ENCODE measurements around the gene SCAMP3. TPM values are rescaled to one million over a fixed set of nuclear protein-coding genes. Genes with fewer than 3 reads are reported as not detected.
"Not testable (repeated sequence)": the region's sequence is repeated elsewhere in the genome, so short reads cannot be mapped to it uniquely, and the experiment has no call there.

Gene SCAMP3
- total RNA-seq, 1 experiment from 2014 or later = 59.4 TPM

DNA sequence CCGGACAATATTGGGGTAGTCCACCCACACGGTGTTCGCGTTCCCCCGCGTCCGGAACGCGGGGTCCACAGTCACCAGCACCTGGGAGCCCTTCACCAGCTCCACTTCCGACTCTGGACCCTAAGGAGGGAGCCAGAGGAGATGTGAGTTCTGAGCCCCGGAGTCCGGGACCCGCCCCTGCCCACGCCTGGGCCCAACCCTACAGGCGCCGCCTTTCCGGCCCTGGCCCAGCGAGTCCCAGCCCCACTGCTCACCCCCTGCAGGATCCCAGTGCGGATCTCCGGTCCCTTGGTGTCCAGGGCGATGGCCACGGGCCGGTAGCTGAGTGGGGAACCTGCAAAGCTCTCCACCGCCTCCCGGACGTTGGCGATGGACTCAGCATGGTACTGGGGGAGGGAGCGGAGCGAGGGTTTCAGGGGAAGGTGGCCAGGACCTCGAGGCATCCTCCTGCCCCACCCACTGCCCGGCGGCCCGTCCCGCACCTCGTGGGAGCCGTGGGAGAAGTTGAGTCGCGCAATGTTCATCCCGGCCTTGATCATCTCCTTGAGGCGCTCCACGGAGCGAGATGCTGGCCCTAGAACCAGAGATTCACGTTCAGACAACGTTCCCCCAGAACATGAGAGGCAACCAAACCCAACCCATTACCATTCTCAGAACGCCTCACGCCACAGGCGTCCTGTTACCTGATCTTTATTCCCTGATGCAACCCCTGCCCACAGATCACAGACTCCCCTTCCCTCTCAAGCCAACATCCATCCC is 33.2 kb upstream of the SCAMP3 start:
- peaks cover 36% of the 10 kb centered on the region for H3K27me3 ChIP-seq (ENCODE audit: control insufficient read depth, insufficient read depth, low read length)
- peak overlapping the region; percentile 77 for H3K4me3 ChIP-seq (ENCODE audit: insufficient read depth, low read depth, low read length)
- H3K36me3 ChIP-seq (replicated peaks; ENCODE audit: control insufficient read depth, insufficient read depth, low read length) = no peaks in the 10 kb centered on the region
- DNase-seq = peak; percentile 80

DNA sequence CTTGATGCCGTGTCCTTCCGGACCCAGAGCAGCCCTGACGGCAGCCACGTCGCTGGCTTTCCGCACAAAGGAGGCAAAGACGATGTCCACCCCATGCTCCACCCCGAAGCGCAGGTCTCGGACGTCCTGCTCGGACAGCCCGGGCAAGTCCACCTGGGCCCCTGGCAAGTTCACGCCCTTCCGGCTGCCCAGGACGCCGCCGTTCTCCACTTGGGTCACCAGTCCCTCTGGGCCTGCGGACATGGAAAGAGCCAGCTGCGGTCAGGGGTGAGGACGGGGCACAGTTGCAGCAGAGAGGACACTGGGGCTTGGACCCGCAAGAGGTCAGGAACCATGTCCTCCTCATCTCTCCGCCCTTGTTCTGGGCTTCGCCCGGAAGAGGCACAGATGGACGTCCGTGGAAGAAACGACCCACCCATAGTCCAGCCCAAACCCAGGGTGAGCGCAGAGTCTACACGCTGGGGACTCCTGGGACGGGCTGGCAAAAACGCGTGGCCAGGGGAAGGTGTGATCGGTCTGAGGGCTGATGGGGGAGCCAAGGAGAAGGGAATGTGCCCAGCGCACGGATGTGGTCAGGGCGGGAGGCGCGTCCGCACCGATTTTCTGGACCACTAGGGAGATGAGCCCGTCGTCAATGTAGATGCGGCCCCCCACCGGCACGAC is 32.5 kb upstream of the SCAMP3 start:
- Histone ChIP-seq H3K36me3 (replicated peaks; ENCODE audit: control insufficient read depth, insufficient read depth, low read length) (no peaks in the 10 kb centered on the region), H3K27me3 (ENCODE audit: control insufficient read depth, insufficient read depth, low read length) (peaks cover 36% of the 10 kb centered on the region), H3K4me3 (ENCODE audit: insufficient read depth, low read depth, low read length) (peak overlapping the region; percentile 77)
- peak; percentile 72 for DNase-seq

DNA sequence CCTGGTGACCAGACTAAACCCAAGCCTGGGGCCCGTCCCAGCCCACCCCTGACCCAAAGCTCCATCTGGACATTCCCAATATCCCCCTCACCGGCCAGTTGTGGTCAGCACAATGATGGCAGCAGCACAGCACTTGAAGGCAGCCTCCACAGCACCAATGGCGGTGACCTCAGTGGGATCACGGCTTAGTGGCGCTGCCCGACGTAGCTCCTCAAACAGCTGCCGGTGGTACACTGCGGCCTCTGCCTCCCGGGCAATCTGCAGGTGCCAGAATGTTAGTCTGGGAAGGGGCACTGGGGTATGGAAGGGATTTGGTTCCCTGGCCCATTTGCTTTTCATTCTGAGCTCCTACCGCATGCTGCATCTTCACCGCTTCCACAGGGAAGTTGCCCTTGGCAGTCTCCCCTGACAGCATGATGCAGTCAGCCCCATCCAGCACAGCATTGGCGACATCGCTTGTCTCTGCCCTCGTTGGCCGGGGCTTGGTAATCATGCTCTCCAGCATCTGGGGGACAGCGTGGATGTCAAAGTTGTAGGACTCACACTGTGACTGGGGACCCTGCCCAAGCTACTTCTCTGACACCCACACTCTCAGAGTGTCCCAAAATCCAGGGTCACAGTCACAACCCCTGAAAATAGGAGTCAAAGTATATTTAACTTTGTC is 31.1 kb upstream of the SCAMP3 start:
- Histone ChIP-seq H3K27me3 (ENCODE audit: control insufficient read depth, insufficient read depth, low read length) (peaks cover 36% of the 10 kb centered on the region), H3K36me3 (replicated peaks; ENCODE audit: control insufficient read depth, insufficient read depth, low read length) (no peaks in the 10 kb centered on the region), H3K4me3 (ENCODE audit: insufficient read depth, low read depth, low read length) (no peak overlapping the region)
- DNase-seq = no peak

DNA sequence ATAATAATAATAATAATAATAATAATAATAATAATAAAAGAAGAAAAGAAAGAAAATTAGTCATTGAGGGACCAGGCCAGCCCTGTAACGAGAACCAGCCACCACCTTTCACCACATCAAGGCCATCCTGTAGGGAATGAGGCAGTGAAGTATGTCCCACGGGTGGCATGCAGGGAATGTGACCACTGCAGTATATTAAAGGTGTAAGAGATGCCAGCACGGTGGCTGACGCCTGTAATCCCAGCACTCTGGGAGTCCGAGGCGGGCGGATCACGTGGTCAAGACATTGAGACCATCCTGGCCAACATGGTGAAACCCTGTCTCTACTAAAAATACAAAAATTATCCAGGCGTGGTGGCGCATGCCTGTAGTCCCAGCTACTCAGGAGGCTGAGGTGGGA is 28.8 kb upstream of the SCAMP3 start:
- not testable (repeated sequence) for H3K36me3 ChIP-seq (replicated peaks; ENCODE audit: control insufficient read depth, insufficient read depth, low read length); DNase-seq; H3K4me3 ChIP-seq (ENCODE audit: insufficient read depth, low read depth, low read length)
- H3K27me3 ChIP-seq (ENCODE audit: control insufficient read depth, insufficient read depth, low read length) = peaks cover 32% of the 10 kb centered on the region

DNA sequence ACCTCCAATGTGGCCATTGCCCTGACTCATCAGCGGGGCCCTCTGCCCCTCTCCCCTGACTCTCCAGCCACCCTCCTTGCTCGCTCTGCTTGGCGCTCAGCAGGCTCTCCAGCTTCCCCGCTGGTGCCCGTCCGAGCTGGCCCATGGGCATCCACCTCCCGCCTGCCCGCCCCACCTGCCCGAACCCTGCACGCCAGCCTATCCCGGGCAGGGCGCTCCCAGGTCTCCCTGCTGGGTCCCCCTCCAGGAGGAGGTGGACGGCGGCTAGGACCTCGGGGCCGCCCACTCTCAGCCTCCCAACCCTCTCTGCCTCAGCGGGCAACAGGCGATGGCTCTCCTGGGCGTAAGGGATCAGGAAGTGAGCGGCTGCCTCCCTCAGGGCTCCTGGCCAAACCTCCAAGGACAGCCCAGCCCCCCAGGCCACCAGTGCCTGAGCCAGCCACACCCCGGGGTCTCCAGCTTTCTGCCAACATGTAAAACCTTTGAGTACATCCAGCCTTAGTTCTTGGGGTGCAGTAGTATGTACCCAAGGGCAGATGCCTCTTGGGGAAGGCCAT is 25.9 kb upstream of the SCAMP3 start:
- Histone ChIP-seq H3K4me3 (ENCODE audit: insufficient read depth, low read depth, low read length) (no peak overlapping the region), H3K27me3 (ENCODE audit: control insufficient read depth, insufficient read depth, low read length) (peaks cover 3% of the 10 kb centered on the region; the same call in 1 of the 2 replicates), H3K36me3 (replicated peaks; ENCODE audit: control insufficient read depth, insufficient read depth, low read length) (no peaks in the 10 kb centered on the region)
- DNase-seq = peak; percentile 29

DNA sequence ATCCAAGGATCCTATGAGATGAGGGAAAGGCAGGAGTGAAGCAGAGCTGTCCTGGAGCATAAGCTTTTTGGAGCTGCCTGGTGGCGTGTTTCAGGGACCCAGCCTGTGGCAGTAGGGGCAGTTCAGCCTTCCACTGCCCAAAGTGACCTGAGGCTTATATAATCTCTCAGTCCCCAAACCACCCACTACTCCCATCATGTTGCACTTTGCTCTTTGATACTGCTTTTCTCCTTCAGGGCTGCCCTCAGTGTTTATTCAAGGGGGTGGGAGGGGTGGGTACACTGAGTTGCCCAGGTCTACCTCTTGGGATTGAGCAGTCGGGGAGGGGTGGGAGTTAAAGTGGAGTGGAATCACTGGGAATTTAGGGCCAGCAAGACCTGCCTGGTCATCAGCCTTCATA is 24.4 kb upstream of the SCAMP3 start:
- DNase-seq = no peak

DNA sequence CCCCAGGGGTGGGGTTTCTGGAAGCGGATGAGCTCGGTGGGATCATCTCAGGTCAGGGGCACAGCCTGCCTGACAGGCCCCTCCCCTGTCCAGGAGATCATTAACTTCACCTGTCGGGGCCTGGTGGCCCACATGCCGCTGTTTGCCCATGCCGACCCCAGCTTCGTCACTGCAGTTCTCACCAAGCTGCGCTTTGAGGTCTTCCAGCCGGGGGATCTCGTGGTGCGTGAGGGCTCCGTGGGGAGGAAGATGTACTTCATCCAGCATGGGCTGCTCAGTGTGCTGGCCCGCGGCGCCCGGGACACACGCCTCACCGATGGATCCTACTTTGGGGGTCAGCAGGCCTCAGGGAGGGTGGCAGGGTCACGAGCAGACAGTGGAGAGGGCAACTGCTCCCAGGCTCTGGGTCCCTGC is 23.5 kb upstream of the SCAMP3 start:
- H3K36me3 ChIP-seq (replicated peaks; ENCODE audit: control insufficient read depth, insufficient read depth, low read length) = no peaks in the 10 kb centered on the region
- DNase-seq = no peak
- no peaks in the 10 kb centered on the region for H3K27me3 ChIP-seq (ENCODE audit: control insufficient read depth, insufficient read depth, low read length)
- H3K4me3 ChIP-seq (ENCODE audit: insufficient read depth, low read depth, low read length) = no peak overlapping the region

More for the DNA sequence above, 24.4 kb upstream of the SCAMP3 start:
- Histone ChIP-seq H3K27me3 (ENCODE audit: control insufficient read depth, insufficient read depth, low read length) (no peaks in the 10 kb centered on the region), H3K4me3 (ENCODE audit: insufficient read depth, low read depth, low read length) (no peak overlapping the region), H3K36me3 (replicated peaks; ENCODE audit: control insufficient read depth, insufficient read depth, low read length) (no peaks in the 10 kb centered on the region)

DNA sequence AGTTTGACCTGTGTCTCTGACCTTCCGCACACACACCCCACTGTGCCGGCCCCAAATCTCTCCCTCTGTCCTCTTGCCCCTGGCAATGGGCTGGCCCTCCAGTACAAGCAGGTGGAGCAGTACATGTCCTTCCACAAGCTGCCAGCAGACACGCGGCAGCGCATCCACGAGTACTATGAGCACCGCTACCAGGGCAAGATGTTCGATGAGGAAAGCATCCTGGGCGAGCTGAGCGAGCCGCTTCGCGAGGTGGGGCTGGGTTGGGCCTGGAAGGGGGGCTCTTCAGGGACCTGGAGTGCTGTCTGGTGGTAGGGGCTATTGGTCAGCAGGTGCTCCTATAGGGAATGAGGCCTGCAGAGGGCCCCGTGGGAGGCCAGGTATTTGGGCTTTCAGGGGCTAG is 22.9 kb upstream of the SCAMP3 start:
- H3K36me3 ChIP-seq (replicated peaks; ENCODE audit: control insufficient read depth, insufficient read depth, low read length) = no peaks in the 10 kb centered on the region
- no peak overlapping the region for H3K4me3 ChIP-seq (ENCODE audit: insufficient read depth, low read depth, low read length)
- DNase-seq = no peak
- no peaks in the 10 kb centered on the region for H3K27me3 ChIP-seq (ENCODE audit: control insufficient read depth, insufficient read depth, low read length)

DNA sequence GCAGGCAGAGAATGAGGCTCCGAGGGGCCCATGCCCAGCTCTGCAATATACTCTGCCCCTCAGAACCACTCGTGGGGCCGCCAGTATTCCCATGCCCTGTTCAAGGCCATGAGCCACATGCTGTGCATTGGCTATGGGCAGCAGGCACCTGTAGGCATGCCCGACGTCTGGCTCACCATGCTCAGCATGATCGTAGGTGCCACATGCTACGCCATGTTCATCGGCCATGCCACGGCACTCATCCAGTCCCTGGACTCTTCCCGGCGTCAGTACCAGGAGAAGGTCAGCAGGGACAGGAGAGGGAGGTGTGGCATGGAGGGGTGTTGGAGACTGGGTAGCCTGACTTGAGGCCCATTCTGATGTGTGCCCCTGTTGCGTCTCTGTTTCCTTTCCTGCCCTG is 22.3 kb upstream of the SCAMP3 start:
- DNase-seq = no peak
- Histone ChIP-seq H3K4me3 (ENCODE audit: insufficient read depth, low read depth, low read length) (no peak overlapping the region), H3K27me3 (ENCODE audit: control insufficient read depth, insufficient read depth, low read length) (no peaks in the 10 kb centered on the region), H3K36me3 (replicated peaks; ENCODE audit: control insufficient read depth, insufficient read depth, low read length) (no peaks in the 10 kb centered on the region)

DNA sequence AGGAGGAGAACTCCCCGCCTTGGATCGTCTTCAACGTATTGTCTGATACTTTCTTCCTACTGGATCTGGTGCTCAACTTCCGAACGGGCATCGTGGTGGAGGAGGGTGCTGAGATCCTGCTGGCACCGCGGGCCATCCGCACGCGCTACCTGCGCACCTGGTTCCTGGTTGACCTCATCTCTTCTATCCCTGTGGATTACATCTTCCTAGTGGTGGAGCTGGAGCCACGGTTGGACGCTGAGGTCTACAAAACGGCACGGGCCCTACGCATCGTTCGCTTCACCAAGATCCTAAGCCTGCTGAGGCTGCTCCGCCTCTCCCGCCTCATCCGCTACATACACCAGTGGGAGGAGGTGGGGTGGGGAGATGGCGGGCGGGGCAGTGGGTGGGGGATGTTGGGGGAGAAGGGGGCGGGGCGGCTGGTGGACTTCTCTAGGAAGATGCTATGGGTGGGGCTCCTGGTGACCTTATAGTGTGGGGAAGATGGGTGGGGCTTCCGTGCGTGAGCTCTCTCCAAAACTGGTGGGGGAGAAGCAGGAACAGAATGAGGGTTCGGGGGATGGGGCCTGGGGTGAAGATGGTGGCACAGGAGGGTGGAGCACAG is 20.4 kb upstream of the SCAMP3 start:
- DNase-seq = no peak
- no peaks in the 10 kb centered on the region for H3K36me3 ChIP-seq (replicated peaks; ENCODE audit: control insufficient read depth, insufficient read depth, low read length)
- peaks cover 3% of the 10 kb centered on the region; the same call in 1 of the 2 replicates for H3K27me3 ChIP-seq (ENCODE audit: control insufficient read depth, insufficient read depth, low read length)
- no peak overlapping the region for H3K4me3 ChIP-seq (ENCODE audit: insufficient read depth, low read depth, low read length)

DNA sequence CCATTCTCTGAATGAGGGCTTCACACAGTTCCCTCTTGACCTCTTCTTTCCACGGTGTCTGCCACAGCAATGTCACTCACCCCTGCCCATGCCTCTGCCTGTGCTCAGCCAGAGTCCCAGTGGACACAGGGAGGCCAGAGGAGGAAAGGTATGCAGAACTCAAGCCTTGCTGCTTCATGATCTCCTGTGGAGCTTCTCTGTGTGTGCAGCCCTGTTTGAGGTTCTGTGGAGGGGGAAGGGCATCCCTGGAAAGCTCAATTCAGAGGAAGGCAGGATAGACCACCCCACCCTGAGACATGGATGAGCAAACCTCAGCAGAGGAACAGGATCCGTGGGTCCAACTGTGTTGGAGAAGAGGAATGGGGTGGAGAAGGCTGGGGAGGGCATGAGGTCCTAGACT is 17.1 kb upstream of the SCAMP3 start:
- H3K36me3 ChIP-seq (replicated peaks; ENCODE audit: control insufficient read depth, insufficient read depth, low read length) = no peaks in the 10 kb centered on the region
- no peak for DNase-seq
- peaks cover 5% of the 10 kb centered on the region; the same call in 1 of the 2 replicates for H3K27me3 ChIP-seq (ENCODE audit: control insufficient read depth, insufficient read depth, low read length)
- no peak overlapping the region for H3K4me3 ChIP-seq (ENCODE audit: insufficient read depth, low read depth, low read length)

DNA sequence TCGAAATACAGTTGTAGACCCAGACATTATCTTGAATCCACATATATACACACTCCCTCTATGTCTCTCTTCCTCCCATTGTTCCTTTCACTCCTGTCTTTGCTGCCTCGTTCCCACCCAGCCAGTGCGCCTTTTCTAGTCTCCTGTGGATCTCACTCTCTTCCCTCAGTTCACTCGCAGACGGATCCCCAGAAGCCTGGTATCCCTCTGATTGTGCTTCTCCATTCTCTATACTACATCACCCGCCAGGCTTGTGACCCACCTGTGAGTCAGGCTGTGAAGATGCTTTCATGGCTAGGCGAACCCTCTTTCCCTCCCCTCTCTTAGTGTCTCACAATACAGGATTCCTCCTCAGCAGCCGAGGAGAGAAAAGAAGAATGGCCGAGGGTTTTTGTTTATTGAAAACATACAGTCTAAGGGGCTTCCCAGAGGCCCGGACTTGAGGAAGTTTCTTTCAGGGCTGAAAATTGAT is 16.6 kb upstream of the SCAMP3 start:
- Histone ChIP-seq H3K36me3 (replicated peaks; ENCODE audit: control insufficient read depth, insufficient read depth, low read length) (no peaks in the 10 kb centered on the region), H3K27me3 (ENCODE audit: control insufficient read depth, insufficient read depth, low read length) (peaks cover 5% of the 10 kb centered on the region; the same call in 1 of the 2 replicates), H3K4me3 (ENCODE audit: insufficient read depth, low read depth, low read length) (no peak overlapping the region)
- DNase-seq = no peak

DNA sequence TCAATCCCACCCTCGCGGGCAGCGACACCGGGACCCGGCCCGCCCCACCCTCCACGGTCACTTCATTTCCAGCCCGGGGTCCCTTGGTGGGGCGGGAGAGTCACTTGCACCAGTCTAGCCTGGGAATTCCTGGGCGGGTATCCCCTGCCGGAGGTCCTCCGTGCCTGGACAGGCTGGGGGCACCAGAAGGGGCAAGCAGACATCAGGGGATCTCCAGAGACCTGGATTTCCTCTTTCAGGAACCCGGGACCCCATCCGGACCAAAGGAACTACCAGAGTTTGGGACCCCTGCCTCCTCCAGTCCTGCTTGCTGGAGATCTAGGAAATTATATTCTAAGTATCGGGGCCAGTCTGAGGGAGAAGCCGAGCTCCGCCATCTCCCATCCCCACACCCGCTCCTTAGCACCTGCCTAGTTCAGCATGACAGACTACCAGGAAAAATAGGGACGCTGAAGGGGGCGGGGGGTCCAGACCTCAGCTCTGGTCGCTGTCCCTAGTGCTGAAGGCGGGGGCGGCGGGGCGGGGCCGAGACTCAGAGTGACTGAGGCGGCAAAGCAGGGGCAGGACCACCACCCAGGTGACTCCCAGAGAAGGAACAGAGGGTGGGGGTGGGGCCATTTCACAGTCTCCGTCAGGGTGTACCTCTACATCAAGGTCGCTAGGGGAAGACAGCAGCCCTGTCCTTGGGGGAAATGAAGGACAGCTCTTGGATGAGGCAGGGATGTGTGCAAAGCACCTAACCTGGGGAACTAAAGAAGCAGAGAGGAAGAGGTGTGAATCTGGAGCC is 15.9 kb upstream of the SCAMP3 start:
- H3K27me3 ChIP-seq (ENCODE audit: control insufficient read depth, insufficient read depth, low read length) = peaks cover 5% of the 10 kb centered on the region; the same call in 1 of the 2 replicates
- H3K36me3 ChIP-seq (replicated peaks; ENCODE audit: control insufficient read depth, insufficient read depth, low read length) = no peaks in the 10 kb centered on the region
- H3K4me3 ChIP-seq (ENCODE audit: insufficient read depth, low read depth, low read length) = peak overlapping the region; percentile 80
- DNase-seq = peak; percentile 98
